Ascending aorta (tissue), 2 donors: ENCODE results near the gene GNPDA1. TPM values are rescaled to one million over a fixed set of nuclear protein-coding genes. Genes with fewer than 3 reads are reported as not detected.
"Not testable (repeated sequence)": the region's sequence is repeated elsewhere in the genome, so short reads cannot be mapped to it uniquely, and the experiment has no call there.

Experiments
- DNase-seq, 2 donors: peaks; one replicate each; pipeline ENCODE4 v3.0.0-alpha.2; 2019; ENCODE audit warnings: low spot score in 2 of 2
- H3K27ac ChIP-seq, 2 donors: fragments of 200-600 bp; sonication (generic); one replicate each; pipeline ENCODE4 v1.5.1; 2016 to 2017; ENCODE audit warnings: mild to moderate bottlenecking in 1 of 2
- H3K27me3 ChIP-seq: fragments of 200-600 bp; sonication (generic); one replicate; pipeline ENCODE4 v1.5.1; 2017
- H3K36me3 ChIP-seq, 2 donors: fragments of 200-600 bp; sonication (generic); one replicate each; pipeline ENCODE4 v1.5.1; 2016
- H3K4me1 ChIP-seq, 2 donors: fragments of 200-600 bp; sonication (generic); one replicate each; pipeline ENCODE4 v1.5.1; 2016 to 2017; ENCODE audit warnings: mild to moderate bottlenecking in 1 of 2
- H3K4me3 ChIP-seq, 2 donors: fragments of 200-600 bp; sonication (generic); one replicate each; pipeline ENCODE4 v1.5.1; 2016 to 2017; ENCODE audit warnings: mild to moderate bottlenecking in 1 of 2
- H3K9me3 ChIP-seq, 2 donors: fragments of 200-600 bp; sonication (generic); one replicate each; pipeline ENCODE4 v1.5.1; 2016
- intact Hi-C: fragments of 100-400 bp; cut with DNase I; formaldehyde crosslinking; loops from one replicate; pipeline ENCODE4 v1.15.1; 2023
- total RNA-seq: library from RNA; depleted of rRNA; stranded (reverse); fragments of >200 nt; gene quantifications from one replicate; pipeline ENCODE4 v1.1.0, GENCODE V29; 2016
- TF ChIP-seq, protein P1 (sequence below), 3 experiments: fragments of 200-600 bp in 2 of 3; fragments of 450-650 bp in 1 of 3; sonication (generic) in 2 of 3; IDR thresholded peaks; one replicate each; pipeline ENCODE4 v1.5.1; 2016 to 2019; ENCODE audit warnings: antibody characterized with exemption in 3 of 3, mild to moderate bottlenecking in 1 of 3, moderate library complexity in 1 of 3

GNPDA1 gene
- total RNA-seq, 1 donor from 2014 or later: 185 TPM

- H3K4me3 ChIP-seq: no peak overlapping the region
- H3K4me1 ChIP-seq: no peaks in the 10 kb centered on the region
- no peaks in the 10 kb centered on the region for H3K36me3 ChIP-seq
- peak overlapping the region in 1 of 2 donors; percentile 16 for H3K27ac ChIP-seq
- no peaks in the 10 kb centered on the region for H3K9me3 ChIP-seq
- no peaks in the 10 kb centered on the region for H3K27me3 ChIP-seq
- TF ChIP-seq, protein P1, sequence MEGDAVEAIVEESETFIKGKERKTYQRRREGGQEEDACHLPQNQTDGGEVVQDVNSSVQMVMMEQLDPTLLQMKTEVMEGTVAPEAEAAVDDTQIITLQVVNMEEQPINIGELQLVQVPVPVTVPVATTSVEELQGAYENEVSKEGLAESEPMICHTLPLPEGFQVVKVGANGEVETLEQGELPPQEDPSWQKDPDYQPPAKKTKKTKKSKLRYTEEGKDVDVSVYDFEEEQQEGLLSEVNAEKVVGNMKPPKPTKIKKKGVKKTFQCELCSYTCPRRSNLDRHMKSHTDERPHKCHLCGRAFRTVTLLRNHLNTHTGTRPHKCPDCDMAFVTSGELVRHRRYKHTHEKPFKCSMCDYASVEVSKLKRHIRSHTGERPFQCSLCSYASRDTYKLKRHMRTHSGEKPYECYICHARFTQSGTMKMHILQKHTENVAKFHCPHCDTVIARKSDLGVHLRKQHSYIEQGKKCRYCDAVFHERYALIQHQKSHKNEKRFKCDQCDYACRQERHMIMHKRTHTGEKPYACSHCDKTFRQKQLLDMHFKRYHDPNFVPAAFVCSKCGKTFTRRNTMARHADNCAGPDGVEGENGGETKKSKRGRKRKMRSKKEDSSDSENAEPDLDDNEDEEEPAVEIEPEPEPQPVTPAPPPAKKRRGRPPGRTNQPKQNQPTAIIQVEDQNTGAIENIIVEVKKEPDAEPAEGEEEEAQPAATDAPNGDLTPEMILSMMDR (IDR thresholded peaks at IDR 0.05): no peak
- DNase-seq: no peak
- intact Hi-C loops: no loop called here
These were observed 40.8 kb upstream of the GNPDA1 start for GRCh38 chr5:142053426-142054151.

DNA sequence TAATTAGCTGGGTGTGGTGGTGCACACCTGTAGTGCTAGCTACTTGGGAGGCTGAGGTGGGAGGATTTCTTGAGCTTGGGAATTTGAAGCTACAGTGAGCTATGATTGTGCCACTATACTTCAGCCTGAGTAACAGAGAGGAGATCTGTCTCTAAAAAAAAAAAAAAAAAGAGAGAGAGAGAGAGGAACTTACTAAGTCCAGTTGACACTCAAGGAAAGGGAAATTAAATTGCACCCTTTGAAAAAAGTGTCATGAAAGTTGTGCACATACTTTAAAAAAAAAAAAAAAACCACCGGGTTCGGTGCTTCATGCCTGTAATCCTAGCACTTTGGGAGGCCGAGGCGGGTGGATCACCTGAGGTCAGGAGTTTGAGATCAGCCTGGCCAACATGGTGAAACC lies 39.2 kb upstream of the GNPDA1 start:
- not testable (repeated sequence) for H3K4me3 ChIP-seq

DNA sequence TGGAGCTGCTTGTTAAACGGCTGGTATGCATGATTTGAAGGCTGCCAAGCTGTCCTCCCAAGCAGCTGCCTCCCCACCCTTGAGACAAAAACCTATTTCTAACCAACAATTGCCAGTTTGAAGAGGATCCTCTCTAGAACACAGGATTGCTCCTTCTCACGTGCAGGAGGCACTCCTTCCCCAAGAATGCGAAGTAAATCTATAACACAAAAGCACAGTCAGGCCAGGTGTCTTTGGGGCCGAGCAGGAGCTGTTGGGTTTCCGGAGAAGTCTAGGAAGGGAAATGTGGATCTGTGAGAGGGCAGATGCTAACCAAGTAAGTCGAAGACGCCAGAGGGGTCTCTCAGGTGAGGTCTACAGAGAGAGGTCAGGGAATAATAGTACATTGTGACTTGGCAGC lies 35.4 kb upstream of the GNPDA1 start:
- intact Hi-C loops: no loop called here
- TF ChIP-seq, protein P1 (IDR thresholded peaks at IDR 0.05): no peak
- Histone ChIP-seq H3K27ac (no peak overlapping the region), H3K4me3 (no peak overlapping the region), H3K4me1 (no peaks in the 10 kb centered on the region), H3K9me3 (no peaks in the 10 kb centered on the region), H3K36me3 (no peaks in the 10 kb centered on the region), H3K27me3 (no peaks in the 10 kb centered on the region)
- DNase-seq: no peak

More for the DNA sequence above, 39.2 kb upstream of the GNPDA1 start:
- H3K27me3 ChIP-seq, DNase-seq, H3K4me1 ChIP-seq, H3K36me3 ChIP-seq, H3K27ac ChIP-seq, H3K9me3 ChIP-seq, intact Hi-C loops: not testable (repeated sequence)

GRCh38 chr5:142046191-142046590 lies 33.4 kb upstream of the GNPDA1 start:
- Histone ChIP-seq H3K9me3 (no peaks in the 10 kb centered on the region), H3K27me3 (no peaks in the 10 kb centered on the region), H3K27ac (no peak overlapping the region), H3K4me3 (no peak overlapping the region), H3K4me1 (no peaks in the 10 kb centered on the region), H3K36me3 (no peaks in the 10 kb centered on the region)
- TF ChIP-seq, protein P1 (IDR thresholded peaks at IDR 0.05): no peak
- intact Hi-C loops: no loop called here
- no peak for DNase-seq

DNA sequence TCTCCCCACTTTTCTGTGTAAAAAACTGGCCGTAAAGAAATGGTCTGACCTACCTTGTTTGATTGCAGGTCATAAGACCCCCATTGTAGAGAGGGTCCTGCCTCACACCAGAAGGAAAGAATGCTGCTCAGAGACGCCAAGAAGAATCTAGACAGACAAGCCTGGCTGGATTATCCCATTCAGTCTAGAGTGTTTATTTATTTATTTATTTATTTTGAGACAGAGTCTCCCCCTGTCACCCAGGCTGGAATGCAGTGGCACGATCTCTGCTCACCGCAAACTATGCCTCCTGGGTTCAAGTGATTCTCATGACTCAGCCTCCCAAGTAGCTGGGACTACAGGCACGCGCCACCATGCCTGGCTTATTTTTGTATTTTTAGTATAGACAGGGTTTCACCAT lies 28.1 kb upstream of the GNPDA1 start:
- H3K27ac ChIP-seq, H3K36me3 ChIP-seq, H3K9me3 ChIP-seq, H3K27me3 ChIP-seq, H3K4me1 ChIP-seq, DNase-seq, H3K4me3 ChIP-seq, intact Hi-C loops: not testable (repeated sequence)

DNA sequence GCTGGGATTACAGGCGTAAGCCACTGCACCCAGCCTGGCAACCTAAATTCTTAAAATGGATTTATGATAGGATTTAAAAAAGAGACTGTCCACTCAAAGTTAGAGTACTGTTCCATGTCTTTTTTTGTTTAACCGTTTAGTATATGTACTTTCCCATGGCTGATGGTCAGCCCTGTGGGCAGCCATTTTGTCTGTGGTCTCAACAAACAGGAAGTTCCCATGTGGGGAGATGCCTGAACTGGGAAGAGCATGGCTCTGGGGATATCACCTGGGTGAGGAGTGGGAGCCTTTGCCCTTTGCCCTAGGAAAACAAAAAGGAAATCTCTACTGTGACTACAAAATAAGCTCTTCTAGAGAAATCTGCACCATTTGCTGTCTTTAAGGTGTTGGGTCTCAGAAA lies 27.5 kb upstream of the GNPDA1 start:
- Histone ChIP-seq H3K4me1 (no peaks in the 10 kb centered on the region), H3K36me3 (no peaks in the 10 kb centered on the region), H3K4me3 (no peak overlapping the region), H3K27me3 (no peaks in the 10 kb centered on the region), H3K27ac (no peak overlapping the region), H3K9me3 (no peaks in the 10 kb centered on the region)
- DNase-seq: no peak
- intact Hi-C loops: no loop called here
- TF ChIP-seq, protein P1 (IDR thresholded peaks at IDR 0.05): no peak

GRCh38 chr5:142038735-142039134 lies 25.9 kb upstream of the GNPDA1 start:
- Histone ChIP-seq H3K36me3 (no peaks in the 10 kb centered on the region), H3K4me3 (no peak overlapping the region), H3K4me1 (no peaks in the 10 kb centered on the region), H3K9me3 (no peaks in the 10 kb centered on the region), H3K27me3 (no peaks in the 10 kb centered on the region), H3K27ac (no peak overlapping the region)
- TF ChIP-seq, protein P1 (IDR thresholded peaks at IDR 0.05): no peak
- intact Hi-C loops: no loop called here
- DNase-seq: no peak

- H3K4me1 ChIP-seq, H3K9me3 ChIP-seq, H3K27me3 ChIP-seq, H3K4me3 ChIP-seq, H3K27ac ChIP-seq, DNase-seq, intact Hi-C loops, H3K36me3 ChIP-seq: not testable (repeated sequence)
These were observed 24.8 kb upstream of the GNPDA1 start for GRCh38 chr5:142037599-142037998.
